GM23338 (cell line): ENCODE data around the gene HTR2B. TPM values are rescaled to one million over a fixed set of nuclear protein-coding genes. Genes with fewer than 3 reads are reported as not detected.

ENCODE experiments used
- ATAC-seq: fragments of 200-7000 bp; cut with Tn5 transposase; 3 replicates; pipeline ENCODE4 v1.9.1; 2020
- DNase-seq: peaks from one replicate; pipeline ENCODE4 v3.0.0-alpha.2; 2015; ENCODE audit warnings: low spot score
- H2AFZ ChIP-seq: fragments of 200-600 bp; sonication (generic); 2 replicates; pipeline ENCODE4 v1.8.0; 2016; ENCODE audit warnings: antibody characterized with exemption, mild to moderate bottlenecking, moderate library complexity
- H3F3A ChIP-seq: fragments of 200-600 bp; sonication (generic); replicated peaks from 2 replicates; pipeline ENCODE4 v1.8.0; 2017; ENCODE audit warnings: antibody characterized with exemption, mixed run types, low read depth
- H3K27ac ChIP-seq: fragments of 200-600 bp; sonication (generic); 2 replicates; pipeline ENCODE4 v1.6.1; 2016; ENCODE audit warnings: low read depth
- H3K27me3 ChIP-seq: fragments of 200-600 bp; sonication (generic); 2 replicates; pipeline ENCODE4 v1.8.0; 2016; ENCODE audit warnings: mild to moderate bottlenecking, mixed run types, moderate library complexity; ENCODE audit not compliant: insufficient read depth
- H3K36me3 ChIP-seq: fragments of 200-600 bp; sonication (generic); 2 replicates; pipeline ENCODE4 v1.8.0; 2016; ENCODE audit warnings: mild to moderate bottlenecking; ENCODE audit not compliant: insufficient read depth
- H3K4me1 ChIP-seq: fragments of 200-600 bp; sonication (generic); 2 replicates; pipeline ENCODE4 v1.8.0; 2016; ENCODE audit warnings: mild to moderate bottlenecking, moderate library complexity; ENCODE audit not compliant: insufficient read depth
- H3K4me2 ChIP-seq: fragments of 200-600 bp; sonication (generic); 2 replicates; pipeline ENCODE4 v1.7.1; 2017; ENCODE audit warnings: mixed run types
- H3K4me3 ChIP-seq: fragments of 200-600 bp; sonication (generic); 2 replicates; pipeline ENCODE4 v1.6.1; 2016; ENCODE audit warnings: mixed run types
- H3K79me2 ChIP-seq: fragments of 200-600 bp; sonication (generic); replicated peaks from 2 replicates; pipeline ENCODE4 v1.8.0; 2017; ENCODE audit warnings: mild to moderate bottlenecking; ENCODE audit not compliant: insufficient read depth
- H3K9me2 ChIP-seq: fragments of 200-600 bp; sonication (generic); 2 replicates; pipeline ENCODE4 v1.8.0; 2017; ENCODE audit not compliant: insufficient read depth
- H4K20me1 ChIP-seq: fragments of 200-600 bp; sonication (generic); replicated peaks from 2 replicates; pipeline ENCODE4 v1.8.0; 2017; ENCODE audit warnings: mild to moderate bottlenecking; ENCODE audit not compliant: insufficient read depth
- H3K27ac Mint-ChIP-seq: 2 replicates; pipeline ENCODE4 v1.8.0; 2020; ENCODE audit warnings: inconsistent platforms, mild to moderate bottlenecking, moderate library complexity, mixed read lengths
- H3K27me3 Mint-ChIP-seq: 3 replicates; pipeline ENCODE4 v1.8.0; 2022; ENCODE audit warnings: low read depth, mild to moderate bottlenecking, moderate library complexity, mixed read lengths, inconsistent platforms; ENCODE audit not compliant: insufficient read depth, poor library complexity
- H3K36me3 Mint-ChIP-seq: 3 replicates; pipeline ENCODE4 v1.8.0; 2021; ENCODE audit warnings: low read depth, mild to moderate bottlenecking, inconsistent platforms, moderate library complexity, mixed read lengths
- H3K4me1 Mint-ChIP-seq: 3 replicates; pipeline ENCODE4 v1.8.0; 2020; ENCODE audit warnings: mild to moderate bottlenecking, inconsistent platforms, mixed read lengths
- H3K4me3 Mint-ChIP-seq: 3 replicates; pipeline ENCODE4 v1.8.0; 2021; ENCODE audit warnings: moderate library complexity, mild to moderate bottlenecking, inconsistent platforms, mixed read lengths
- H3K9me3 Mint-ChIP-seq: 3 replicates; pipeline ENCODE4 v1.8.0; 2020; ENCODE audit warnings: moderate library complexity, mild to moderate bottlenecking, inconsistent platforms, mixed read lengths
- CREB1 ChIP-seq: fragments of 250-450 bp; sonication (Bioruptor Pico); IDR thresholded peaks from 2 replicates; pipeline ENCODE4 v1.5.0; 2020; ENCODE audit warnings: low read depth, mild to moderate bottlenecking, moderate library complexity
- ETS1 ChIP-seq: IDR thresholded peaks from 2 replicates; pipeline ENCODE4 v1.6.1; 2016; ENCODE audit warnings: antibody characterized with exemption
- EZH2phosphoT487 ChIP-seq: fragments of 200-600 bp; sonication (generic); IDR thresholded peaks from one replicate; pipeline ENCODE4 v1.8.1; 2018; ENCODE audit warnings: antibody characterized with exemption; ENCODE audit not compliant: unreplicated experiment
- JUNB ChIP-seq: IDR thresholded peaks from one replicate; pipeline ENCODE4 v1.6.1; 2016; ENCODE audit warnings: antibody characterized with exemption; ENCODE audit not compliant: unreplicated experiment
- STAT1 ChIP-seq: IDR thresholded peaks from one replicate; pipeline ENCODE4 v1.6.1; 2016; ENCODE audit warnings: antibody characterized with exemption; ENCODE audit not compliant: unreplicated experiment
- ZNF114 ChIP-seq: fragments of 250-450 bp; sonication (Bioruptor Pico); IDR thresholded peaks from 2 replicates; pipeline ENCODE4 v1.5.0; 2020; ENCODE audit warnings: mild to moderate bottlenecking, moderate library complexity
- ZNF331 ChIP-seq: fragments of 250-450 bp; sonication (Bioruptor Pico); IDR thresholded peaks from 2 replicates; pipeline ENCODE4 v1.5.0; 2020; ENCODE audit warnings: low read depth, mild to moderate bottlenecking, moderate library complexity
- ZNF462 ChIP-seq: fragments of 250-450 bp; sonication (Bioruptor Pico); IDR thresholded peaks from 2 replicates; pipeline ENCODE4 v1.5.0; 2020; ENCODE audit warnings: mild to moderate bottlenecking, moderate library complexity
- polyA plus RNA-seq: library from polyadenylated mRNA; unstranded; fragments of >200 nt; fragmentation: Nextera tagmentation; extraction: Ambion mirVana; gene quantifications from 2 replicates; pipeline ENCODE4 v1.2.1, GENCODE V29; 2016
- total RNA-seq: library from RNA; depleted of rRNA; stranded (reverse); fragments of >200 nt; shearing (Covaris generic); gene quantifications from 2 replicates; pipeline ENCODE4 v1.2.3, GENCODE V29; 2014
- TF ChIP-seq, protein P1 (sequence below): IDR thresholded peaks from one replicate; pipeline ENCODE4 v1.6.1; 2018; ENCODE audit warnings: antibody characterized with exemption; ENCODE audit not compliant: unreplicated experiment

HTR2B gene
- total and polyA plus RNA-seq, 2 experiments from 2014 or later, result 0.16 TPM; not detected in 1

- TF ChIP-seq ZNF462 (CRISPR knock-in tag) (no peak), STAT1 (no peak), EZH2phosphoT487 (no peak), JUNB (no peak), ZNF114 (CRISPR knock-in tag) (no peak), CREB1 (no peak), ZNF331 (no peak), ETS1 (no peak)
These were observed 40.3 kb downstream of the HTR2B start (continued) for GRCh38 chr2:231084565-231084964.

- no peaks in the 10 kb centered on the region for H3K4me1 ChIP-seq
- no peak overlapping the region for H3K4me2 ChIP-seq
- peaks cover 9% of the 10 kb centered on the region for H4K20me1 ChIP-seq
- no peak for DNase-seq
- H3K27me3 Mint-ChIP-seq, result no peaks in the 10 kb centered on the region
- no peak for ATAC-seq
- H3F3A ChIP-seq, result no peaks in the 10 kb centered on the region
- H3K79me2 ChIP-seq, result peaks cover 8% of the 10 kb centered on the region; the same call in 1 of the 2 replicates
- H3K27ac ChIP-seq, result no peak overlapping the region
- no peaks in the 10 kb centered on the region for H3K27me3 ChIP-seq
- H3K9me3 Mint-ChIP-seq, result no peaks in the 10 kb centered on the region
- H2AFZ ChIP-seq, result no peak overlapping the region
- H3K9me2 ChIP-seq, result no peaks in the 10 kb centered on the region
- H3K4me1 Mint-ChIP-seq, result no peaks in the 10 kb centered on the region
- H3K4me3 Mint-ChIP-seq, result no peak overlapping the region
- peaks cover 65% of the 10 kb centered on the region for H3K36me3 Mint-ChIP-seq
- no peak overlapping the region for H3K4me3 ChIP-seq
- H3K27ac Mint-ChIP-seq, result no peak overlapping the region
- H3K36me3 ChIP-seq, result peaks cover 71% of the 10 kb centered on the region
- TF ChIP-seq EZH2phosphoT487, result no peak
- TF ChIP-seq, protein P1, sequence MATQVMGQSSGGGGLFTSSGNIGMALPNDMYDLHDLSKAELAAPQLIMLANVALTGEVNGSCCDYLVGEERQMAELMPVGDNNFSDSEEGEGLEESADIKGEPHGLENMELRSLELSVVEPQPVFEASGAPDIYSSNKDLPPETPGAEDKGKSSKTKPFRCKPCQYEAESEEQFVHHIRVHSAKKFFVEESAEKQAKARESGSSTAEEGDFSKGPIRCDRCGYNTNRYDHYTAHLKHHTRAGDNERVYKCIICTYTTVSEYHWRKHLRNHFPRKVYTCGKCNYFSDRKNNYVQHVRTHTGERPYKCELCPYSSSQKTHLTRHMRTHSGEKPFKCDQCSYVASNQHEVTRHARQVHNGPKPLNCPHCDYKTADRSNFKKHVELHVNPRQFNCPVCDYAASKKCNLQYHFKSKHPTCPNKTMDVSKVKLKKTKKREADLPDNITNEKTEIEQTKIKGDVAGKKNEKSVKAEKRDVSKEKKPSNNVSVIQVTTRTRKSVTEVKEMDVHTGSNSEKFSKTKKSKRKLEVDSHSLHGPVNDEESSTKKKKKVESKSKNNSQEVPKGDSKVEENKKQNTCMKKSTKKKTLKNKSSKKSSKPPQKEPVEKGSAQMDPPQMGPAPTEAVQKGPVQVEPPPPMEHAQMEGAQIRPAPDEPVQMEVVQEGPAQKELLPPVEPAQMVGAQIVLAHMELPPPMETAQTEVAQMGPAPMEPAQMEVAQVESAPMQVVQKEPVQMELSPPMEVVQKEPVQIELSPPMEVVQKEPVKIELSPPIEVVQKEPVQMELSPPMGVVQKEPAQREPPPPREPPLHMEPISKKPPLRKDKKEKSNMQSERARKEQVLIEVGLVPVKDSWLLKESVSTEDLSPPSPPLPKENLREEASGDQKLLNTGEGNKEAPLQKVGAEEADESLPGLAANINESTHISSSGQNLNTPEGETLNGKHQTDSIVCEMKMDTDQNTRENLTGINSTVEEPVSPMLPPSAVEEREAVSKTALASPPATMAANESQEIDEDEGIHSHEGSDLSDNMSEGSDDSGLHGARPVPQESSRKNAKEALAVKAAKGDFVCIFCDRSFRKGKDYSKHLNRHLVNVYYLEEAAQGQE, result no peak
These were observed 55.3 kb downstream of the HTR2B start for GRCh38 chr2:231069379-231070054.
